H9 (cell line): ENCODE results near the gene CCDC91. TPM values are rescaled to one million over a fixed set of nuclear protein-coding genes. Genes with fewer than 3 reads are reported as not detected.

ENCODE experiments used
- DNase-seq: peaks from one replicate; pipeline ENCODE4 v3.0.0-alpha.2; 2017
- H2AFZ ChIP-seq: one replicate; pipeline ENCODE4 v1.6.1; 2013; ENCODE audit warnings: mild to moderate bottlenecking, low read length, control low read depth, moderate library complexity
- H2AK5ac ChIP-seq: 2 replicates; pipeline ENCODE4 v1.6.1; 2013; ENCODE audit warnings: low read length, control low read depth, mixed read lengths; ENCODE audit not compliant: insufficient read length
- H2BK120ac ChIP-seq: one replicate; pipeline ENCODE4 v1.6.1; 2013; ENCODE audit warnings: low read depth, mild to moderate bottlenecking, low read length, control low read depth, inconsistent platforms; ENCODE audit not compliant: poor library complexity, severe bottlenecking
- H2BK12ac ChIP-seq: 2 replicates; pipeline ENCODE4 v1.6.1; 2013; ENCODE audit warnings: low read length, control low read depth, mixed read lengths, low read depth; ENCODE audit not compliant: insufficient read length
- H2BK15ac ChIP-seq: 2 replicates; pipeline ENCODE4 v1.6.1; 2013; ENCODE audit warnings: low read depth, low read length, control low read depth
- H2BK20ac ChIP-seq: one replicate; pipeline ENCODE4 v1.6.1; 2013; ENCODE audit warnings: low read depth, mild to moderate bottlenecking, low read length, control low read depth, inconsistent platforms; ENCODE audit not compliant: poor library complexity, severe bottlenecking
- H2BK5ac ChIP-seq: 2 replicates; pipeline ENCODE4 v1.6.1; 2013; ENCODE audit warnings: low read length, control low read depth, mixed read lengths; ENCODE audit not compliant: insufficient read length
- H3K14ac ChIP-seq: 2 replicates; pipeline ENCODE4 v1.6.1; 2013; ENCODE audit warnings: low read length, control low read depth; ENCODE audit not compliant: insufficient read depth
- H3K18ac ChIP-seq: 2 replicates; pipeline ENCODE4 v1.6.1; 2013; ENCODE audit warnings: low read depth, mild to moderate bottlenecking, mixed read lengths, low read length, control low read depth; ENCODE audit not compliant: insufficient read length
- H3K23ac ChIP-seq: 2 replicates; pipeline ENCODE4 v1.6.1; 2013; ENCODE audit warnings: low read length, control low read depth, mixed read lengths, low read depth; ENCODE audit not compliant: insufficient read length
- H3K23me2 ChIP-seq: 2 replicates; pipeline ENCODE4 v1.6.1; 2013; ENCODE audit warnings: low read depth, mild to moderate bottlenecking, mixed read lengths, low read length, control low read depth; ENCODE audit not compliant: insufficient read length, poor library complexity, severe bottlenecking
- H3K27ac ChIP-seq: 2 replicates; pipeline ENCODE4 v1.5.1; 2013; ENCODE audit warnings: low read length, control low read depth, mixed read lengths, low read depth; ENCODE audit not compliant: insufficient read length
- H3K27me3 ChIP-seq: 2 replicates; pipeline ENCODE4 v1.6.1; 2013; ENCODE audit warnings: low read length, control low read depth, inconsistent platforms; ENCODE audit not compliant: insufficient read depth
- H3K4ac ChIP-seq: 2 replicates; pipeline ENCODE4 v1.6.1; 2013; ENCODE audit warnings: low read depth, mild to moderate bottlenecking, control low read depth, inconsistent platforms, low read length, moderate library complexity
- H3K4me1 ChIP-seq: 2 replicates; pipeline ENCODE4 v1.6.1; 2013; ENCODE audit warnings: low read length, control low read depth, inconsistent platforms; ENCODE audit not compliant: insufficient read depth
- H3K4me2 ChIP-seq: 2 replicates; pipeline ENCODE4 v1.6.1; 2013; ENCODE audit warnings: low read length, control low read depth, mixed read lengths; ENCODE audit not compliant: insufficient read length, insufficient read depth
- H3K56ac ChIP-seq: 2 replicates; pipeline ENCODE4 v1.6.1; 2013; ENCODE audit warnings: low read depth, mild to moderate bottlenecking, mixed read lengths, low read length, control low read depth; ENCODE audit not compliant: insufficient read length
- H3K79me1 ChIP-seq: 2 replicates; pipeline ENCODE4 v1.6.1; 2013; ENCODE audit warnings: low read depth, mild to moderate bottlenecking, moderate library complexity, low read length, control low read depth, inconsistent platforms; ENCODE audit not compliant: insufficient read depth, poor library complexity, severe bottlenecking
- H3K79me2 ChIP-seq: 2 replicates; pipeline ENCODE4 v1.6.1; 2013; ENCODE audit warnings: low read length, control low read depth, inconsistent platforms; ENCODE audit not compliant: insufficient read depth
- H3K9ac ChIP-seq: 2 replicates; pipeline ENCODE4 v1.6.1; 2013; ENCODE audit warnings: low read length, control low read depth, mixed read lengths; ENCODE audit not compliant: insufficient read length; ENCODE audit errors: extremely low read depth
- H3K9me3 ChIP-seq: one replicate; pipeline ENCODE4 v1.6.1; 2013; ENCODE audit warnings: low read depth, low read length, inconsistent platforms; ENCODE audit not compliant: control insufficient read depth
- H3T11ph ChIP-seq: one replicate; pipeline ENCODE4 v1.6.1; 2013; ENCODE audit warnings: mild to moderate bottlenecking, low read length, control low read depth, inconsistent platforms
- H4K20me1 ChIP-seq: one replicate; pipeline ENCODE4 v1.6.1; 2013; ENCODE audit not compliant: control insufficient read depth, insufficient read length, insufficient read depth
- H4K5ac ChIP-seq: 2 replicates; pipeline ENCODE4 v1.6.1; 2013; ENCODE audit warnings: low read depth, mild to moderate bottlenecking, mixed read lengths, low read length, control low read depth; ENCODE audit not compliant: insufficient read length
- H4K8ac ChIP-seq: replicated peaks from 2 replicates; pipeline ENCODE4 v1.6.1; 2013; ENCODE audit warnings: low read length, control low read depth, mixed read lengths, low read depth; ENCODE audit not compliant: insufficient read length
- H4K91ac ChIP-seq: 2 replicates; pipeline ENCODE4 v1.6.1; 2013; ENCODE audit warnings: low read depth, mild to moderate bottlenecking, moderate library complexity, mixed read lengths, low read length, control low read depth; ENCODE audit not compliant: insufficient read length
- H3K27ac Mint-ChIP-seq, 3 experiments: 2 replicates in 2 of 3; 3 replicates in 1 of 3; pipeline ENCODE4 v1.8.0; 2020 to 2021; ENCODE audit warnings: mixed read lengths in 3 of 3, mild to moderate bottlenecking in 1 of 3, moderate library complexity in 1 of 3
- H3K27me3 Mint-ChIP-seq: 2 replicates; pipeline ENCODE4 v1.8.0; 2021; ENCODE audit warnings: low read depth, mild to moderate bottlenecking, moderate library complexity, mixed read lengths
- H3K36me3 Mint-ChIP-seq, 3 experiments: 2 replicates in 2 of 3; 3 replicates in 1 of 3; pipeline ENCODE4 v1.8.0; 2020 to 2021; ENCODE audit warnings: low read depth in 3 of 3, mixed read lengths in 3 of 3; ENCODE audit not compliant: insufficient read depth in 1 of 3
- H3K4me1 Mint-ChIP-seq, 2 experiments: 2 replicates each; pipeline ENCODE4 v1.8.0; 2020; ENCODE audit warnings: mixed read lengths in 2 of 2
- H3K4me3 Mint-ChIP-seq, 2 experiments: 2 replicates in 1 of 2; 3 replicates in 1 of 2; pipeline ENCODE4 v1.8.0; 2020 to 2021; ENCODE audit warnings: mild to moderate bottlenecking in 2 of 2, mixed read lengths in 2 of 2, moderate library complexity in 1 of 2
- H3K9me3 Mint-ChIP-seq, 2 experiments: 2 replicates in 1 of 2; 3 replicates in 1 of 2; pipeline ENCODE4 v1.8.0; 2020; ENCODE audit warnings: mild to moderate bottlenecking in 2 of 2, mixed read lengths in 2 of 2, moderate library complexity in 1 of 2
- CTCF ChIP-seq: fragments of 200-600 bp; sonication (generic); conservative IDR thresholded peaks from 3 replicates; pipeline ENCODE4 v1.8.0; 2021; ENCODE audit warnings: antibody characterized with exemption, mild to moderate bottlenecking
- WGBS: extraction: QIAGEN DNeasy Blood & Tissue Kit; methylation state at CpG from one replicate; pipeline ENCODE4 v1.1.7; 2013; ENCODE audit warnings: missing lambda C conversion rate, low lambda C conversion rate, mixed read lengths; ENCODE audit not compliant: insufficient read length; ENCODE audit errors: extremely low coverage; 5-methylcytosine and 5-hydroxymethylcytosine counted together
- total RNA-seq: library from RNA; stranded (reverse); gene quantifications from 2 replicates; pipeline ENCODE4 v1.2.1, GENCODE V29; 2021

Gene CCDC91
- total RNA-seq, 1 experiment from 2014 or later = 22.7 TPM

DNA sequence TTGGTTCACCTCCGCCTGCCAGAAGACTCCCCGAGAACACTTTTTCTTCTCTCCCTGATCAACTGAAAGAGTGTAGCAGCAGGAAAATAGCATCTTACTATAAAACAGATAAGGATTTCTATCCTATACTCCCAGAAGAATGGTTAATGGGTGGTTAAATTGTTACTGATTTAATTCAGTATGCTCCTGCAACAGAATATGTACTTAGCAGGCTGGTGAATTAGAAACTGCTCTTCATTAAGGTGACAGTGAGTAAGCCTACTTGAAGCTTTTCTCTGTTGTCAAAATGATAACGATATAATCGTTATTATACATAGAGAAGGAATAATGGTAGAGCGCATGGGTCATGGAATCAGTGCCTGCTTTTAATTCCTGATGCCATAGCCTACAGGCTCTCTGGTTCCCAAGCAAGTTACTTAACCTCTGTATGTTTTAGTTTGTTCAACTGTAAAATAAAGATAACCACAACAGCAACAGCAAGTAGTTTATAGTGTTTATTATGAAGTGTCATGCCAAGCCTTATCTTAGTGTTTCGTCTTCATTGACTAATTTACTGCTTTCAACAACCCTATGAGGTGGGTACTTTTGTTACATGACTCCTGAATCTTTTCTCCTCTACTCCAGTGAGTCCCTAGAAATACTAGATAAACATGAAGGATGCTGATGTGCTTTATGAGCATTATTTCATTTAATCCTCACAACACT, 392.6 kb downstream of the CCDC91 start:
- Histone ChIP-seq H3K14ac (no peak overlapping the region), H3K79me2 (no peaks in the 10 kb centered on the region), H4K20me1 (no peaks in the 10 kb centered on the region), H4K8ac (no peak overlapping the region), H3K4me2 (no peak overlapping the region), H3K23me2 (no peaks in the 10 kb centered on the region), H3K4me1 (no peaks in the 10 kb centered on the region), H3K27ac (no peak overlapping the region), H3K9me3 (no peaks in the 10 kb centered on the region), H3K56ac (no peak overlapping the region), H3K4ac (no peak overlapping the region), H3K27me3 (no peaks in the 10 kb centered on the region), H3K9ac (no peak overlapping the region), H2BK120ac (no peak overlapping the region), H4K91ac (no peak overlapping the region), H2AK5ac (no peak overlapping the region), H3K23ac (no peak overlapping the region), H4K5ac (no peak overlapping the region), H3K79me1 (no peaks in the 10 kb centered on the region), H3T11ph (no peak overlapping the region), H2BK20ac (no peak overlapping the region), H2BK12ac (no peak overlapping the region), H2AFZ (no peak overlapping the region), H2BK15ac (no peak overlapping the region), H2BK5ac (no peak overlapping the region), H3K18ac (no peak overlapping the region)
- H3K9me3 Mint-ChIP-seq = no peaks in the 10 kb centered on the region
- H3K27ac Mint-ChIP-seq = no peak overlapping the region
- no peaks in the 10 kb centered on the region for H3K4me1 Mint-ChIP-seq
- no peaks in the 10 kb centered on the region for H3K36me3 Mint-ChIP-seq
- no peaks in the 10 kb centered on the region for H3K27me3 Mint-ChIP-seq
- no CpG with 5 or more reads among the region's 6 CpGs for WGBS
- no peak for DNase-seq
- TF ChIP-seq CTCF = no peak
- no peak overlapping the region for H3K4me3 Mint-ChIP-seq
